ENCODE results near the gene RBMS3. TPM values are rescaled to one million over a fixed set of nuclear protein-coding genes. Genes with fewer than 3 reads are reported as not detected.

Gene RBMS3
- total and polyA plus RNA-seq, 2 of the 13 experiments (the other 11 are each of a cell fraction or from before 2014, with no cell fraction given): not detected

GRCh38 chr3:29513236-29513635 is 232.4 kb downstream of the RBMS3 start (continued):
- TF ChIP-seq KIAA2018 (CRISPR knock-in tag; IDR thresholded peaks at IDR 0.05; ENCODE audit: borderline replicate concordance): no peak
- TF ChIP-seq IRF2 (CRISPR knock-in tag; IDR thresholded peaks at IDR 0.05): no peak
- no peak for TF ChIP-seq ZBTB44 (CRISPR knock-in tag; IDR thresholded peaks at IDR 0.05)
- no peak for TF ChIP-seq PAF1 (CRISPR knock-in tag; IDR thresholded peaks at IDR 0.05)
